GM12891 (cell line): ENCODE measurements around the gene CITED4.

Experiments used
- PAX5 ChIP-seq: IDR thresholded peaks from 2 replicates; pipeline ENCODE4 v1.6.1; 2011; ENCODE audit warnings: low read length, moderate library complexity, mild to moderate bottlenecking; ENCODE audit not compliant: insufficient read depth, severe bottlenecking
- POLR2A ChIP-seq: IDR thresholded peaks from 2 replicates; pipeline ENCODE4 v1.6.1; 2011; ENCODE audit warnings: low read depth, low read length, control low read depth
- POLR2AphosphoS5 ChIP-seq: IDR thresholded peaks from 2 replicates; pipeline ENCODE4 v1.6.1; 2011; ENCODE audit warnings: low read depth, low read length, control low read depth
- SPI1 ChIP-seq: IDR thresholded peaks from 2 replicates; pipeline ENCODE4 v1.6.1; 2011; ENCODE audit warnings: low read depth, low read length, control low read depth
- TAF1 ChIP-seq: IDR thresholded peaks from 2 replicates; pipeline ENCODE4 v1.6.1; 2011; ENCODE audit warnings: low read depth, low read length, control low read depth

DNA sequence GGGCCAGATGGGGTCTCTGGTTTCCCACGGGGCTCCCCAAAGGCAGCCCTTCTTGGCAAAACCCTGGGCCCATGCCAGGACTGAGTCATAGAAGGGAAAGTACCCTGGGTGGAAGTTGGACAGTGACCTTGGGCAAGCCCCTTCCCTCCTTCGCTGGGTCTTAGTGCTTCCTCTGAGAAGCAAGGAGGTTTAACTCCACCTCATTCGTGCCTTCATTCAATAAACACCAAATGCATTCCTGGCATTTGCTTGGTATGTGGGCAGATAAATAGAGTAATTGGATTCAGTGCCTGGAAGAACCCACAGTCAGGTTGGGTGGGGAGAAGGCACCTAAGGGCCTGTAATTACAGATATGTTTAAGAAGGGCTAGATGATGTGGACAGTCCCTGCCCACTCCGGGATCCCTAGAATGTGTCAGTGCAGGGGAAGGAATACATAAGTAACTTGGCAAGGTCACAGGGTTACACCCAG, 36.3 kb upstream of the CITED4 start:
- TF ChIP-seq POLR2A: no peak
- TF ChIP-seq POLR2AphosphoS5: no peak
- TF ChIP-seq TAF1: no peak
- no peak for TF ChIP-seq PAX5
- no peak for TF ChIP-seq SPI1
